ENCODE results near the gene SPECC1. TPM values are rescaled to one million over a fixed set of nuclear protein-coding genes. Genes with fewer than 3 reads are reported as not detected.

Gene SPECC1
- total and polyA plus RNA-seq, 9 of the 15 experiments (the other 6 are each of a cell fraction or from before 2014, with no cell fraction given) = 2.4 to 19.6 (median 14.7) TPM

- no peaks in the 10 kb centered on the region for H3K27me3 ChIP-seq (ENCODE audit: control insufficient read depth in 2 of 2, insufficient read depth in 2 of 2, low read length in 2 of 2)
Measured at GRCh38 chr17:20026960-20027359, 17.8 kb downstream of the SPECC1 start.

More at GRCh38 chr17:20026960-20027359, 17.8 kb downstream of the SPECC1 start:
- Histone ChIP-seq H3K4me3 (no peak overlapping the region), H4K20me1 (replicated peaks; ENCODE audit: control insufficient read depth, insufficient read depth, low read length) (no peaks in the 10 kb centered on the region), H3K9me1 (ENCODE audit: control insufficient read depth, insufficient read depth, low read length) (no peaks in the 10 kb centered on the region), H3K4me2 (ENCODE audit: insufficient read depth, low read length) (no peak overlapping the region), H3K4me1 (replicated peaks in 1 of 2; ENCODE audit: control insufficient read depth in 2 of 2, insufficient read depth in 2 of 2, low read length in 2 of 2) (no peaks in the 10 kb centered on the region), H3K9ac (ENCODE audit: insufficient read depth in 1 of 2, low read depth in 2 of 2, low read length in 2 of 2) (no peak overlapping the region), H3K27ac (ENCODE audit: extremely low read depth, low read depth, low read length) (no peak overlapping the region), H3K36me3 (ENCODE audit: control insufficient read depth, insufficient read depth, low read length) (no peaks in the 10 kb centered on the region), H3K9me3 (replicated peaks; ENCODE audit: control insufficient read depth, insufficient read depth, low read depth, low read length) (no peaks in the 10 kb centered on the region), H3K79me2 (ENCODE audit: control insufficient read depth, insufficient read depth, low read length) (no peaks in the 10 kb centered on the region), H2AFZ (ENCODE audit: low read depth, low read length) (no peak overlapping the region)
- ChIA-PET CTCF (ENCODE audit: low intra/inter-chr PET ratio) (no interaction called here), POLR2A (no interaction called here)
- ATAC-seq (no peak), FAIRE-seq (no peak), DNase-seq (ENCODE audit: extremely low read depth in 1 of 4, low spot score in 3 of 4) (no peak)
- in situ Hi-C loops (cut with MboI) = no loop called here
- intact Hi-C loops (cut with micrococcal nuclease) = no loop called here
- BruUV-seq (replicated peaks) = no TSS peak
- TF ChIP-seq RB1 (IDR thresholded peaks at IDR 0.05; ENCODE audit: low read depth) (no peak), NFRKB (IDR thresholded peaks at IDR 0.05; ENCODE audit: low read depth) (no peak), ZNF445 (CRISPR knock-in tag; IDR thresholded peaks at IDR 0.05; ENCODE audit: low read depth) (no peak), ARID3A (IDR thresholded peaks at IDR 0.05; ENCODE audit: borderline replicate concordance, low read depth, low read length) (no peak), PRPF4 (IDR thresholded peaks at IDR 0.05; ENCODE audit: insufficient read depth, low read depth, low read length, poor library complexity, severe bottlenecking) (no peak)
